Thyroid gland (tissue), 4 donors: ENCODE measurements around the gene FRMD4A. TPM values are rescaled to one million over a fixed set of nuclear protein-coding genes. Genes with fewer than 3 reads are reported as not detected.

ENCODE experiments used
- DNase-seq, 2 donors: peaks; one replicate each; pipeline ENCODE4 v3.0.0-alpha.2; 2019
- H3K27ac ChIP-seq, 3 donors: fragments of 200-600 bp; sonication (generic); 1 replicate in 2 of 3; 2 replicates in 1 of 3; pipeline ENCODE4 v1.5.1; 2016 to 2019; ENCODE audit warnings: mild to moderate bottlenecking in 1 of 3, moderate library complexity in 1 of 3
- H3K27me3 ChIP-seq: fragments of 200-600 bp; sonication (generic); one replicate; pipeline ENCODE4 v1.5.1; 2019
- H3K36me3 ChIP-seq, 2 donors: fragments of 200-600 bp; sonication (generic); one replicate each; pipeline ENCODE4 v1.5.1; 2016 to 2019
- H3K4me1 ChIP-seq, 2 donors: fragments of 200-600 bp; sonication (generic); one replicate each; pipeline ENCODE4 v1.5.1; 2017 to 2019
- H3K4me3 ChIP-seq, 3 donors: fragments of 200-600 bp; sonication (generic); replicated peaks in 1 of 3; 1 replicate in 2 of 3; 2 replicates in 1 of 3; pipeline ENCODE4 v1.5.1; 2016; ENCODE audit warnings: mild to moderate bottlenecking in 1 of 3
- H3K9me3 ChIP-seq: fragments of 200-600 bp; sonication (generic); one replicate; pipeline ENCODE4 v1.5.1; 2017
- POLR2A ChIP-seq, 2 donors: fragments of 450-650 bp; IDR thresholded peaks; one replicate each; pipeline ENCODE4 v1.6.1; 2017; ENCODE audit warnings: antibody characterized with exemption in 2 of 2, mild to moderate bottlenecking in 2 of 2, moderate library complexity in 1 of 2
- WGBS, 2 donors: methylation state at CpG; one replicate each; pipeline ENCODE4 v1.1.5; 2017; 5-methylcytosine and 5-hydroxymethylcytosine counted together
- intact Hi-C: fragments of 100-400 bp; cut with DNase I; formaldehyde crosslinking; loops from one replicate; pipeline ENCODE4 v1.15.1; 2023
- total RNA-seq, 4 donors: library from RNA; depleted of rRNA; stranded (reverse); fragments of >200 nt; gene quantifications; one replicate each; pipeline ENCODE4 v1.2.3, GENCODE V29; 2016
- TF ChIP-seq, protein P1 (sequence below), 6 experiments: fragments of 200-600 bp in 3 of 6; fragments of 450-650 bp in 3 of 6; sonication (generic) in 3 of 6; IDR thresholded peaks; one replicate each; pipeline ENCODE4 v1.5.1; 2016 to 2019; ENCODE audit warnings: antibody characterized with exemption in 6 of 6, mild to moderate bottlenecking in 2 of 6, inconsistent platforms in 1 of 6, moderate library complexity in 1 of 6

FRMD4A gene
- total RNA-seq, 4 donors from 2014 or later: 10.6 to 18.6 (median 16.3) TPM

DNA sequence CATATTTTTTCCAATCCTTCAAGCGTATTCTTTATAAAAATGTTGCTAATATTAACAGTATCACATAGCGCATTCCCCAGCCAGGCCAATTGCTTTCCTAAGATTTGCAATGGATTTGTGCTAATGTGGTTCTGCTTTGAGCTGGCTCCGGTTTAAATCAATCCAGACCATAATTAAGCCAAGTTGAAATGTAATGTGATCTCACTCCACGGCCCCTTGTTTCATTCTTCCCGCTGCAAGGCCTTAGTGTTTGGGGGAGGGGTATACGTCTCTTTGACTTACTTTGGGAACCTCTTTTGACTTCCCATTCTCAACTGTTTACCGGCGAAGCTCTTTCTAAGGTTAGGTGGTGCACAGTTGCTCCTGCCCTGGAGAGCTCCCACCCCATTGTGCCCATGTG, 657.6 kb downstream of the FRMD4A start:
- no peak overlapping the region for H3K27ac ChIP-seq
- no peaks in the 10 kb centered on the region for H3K4me1 ChIP-seq
- H3K9me3 ChIP-seq: no peaks in the 10 kb centered on the region
- TF ChIP-seq, protein P1, sequence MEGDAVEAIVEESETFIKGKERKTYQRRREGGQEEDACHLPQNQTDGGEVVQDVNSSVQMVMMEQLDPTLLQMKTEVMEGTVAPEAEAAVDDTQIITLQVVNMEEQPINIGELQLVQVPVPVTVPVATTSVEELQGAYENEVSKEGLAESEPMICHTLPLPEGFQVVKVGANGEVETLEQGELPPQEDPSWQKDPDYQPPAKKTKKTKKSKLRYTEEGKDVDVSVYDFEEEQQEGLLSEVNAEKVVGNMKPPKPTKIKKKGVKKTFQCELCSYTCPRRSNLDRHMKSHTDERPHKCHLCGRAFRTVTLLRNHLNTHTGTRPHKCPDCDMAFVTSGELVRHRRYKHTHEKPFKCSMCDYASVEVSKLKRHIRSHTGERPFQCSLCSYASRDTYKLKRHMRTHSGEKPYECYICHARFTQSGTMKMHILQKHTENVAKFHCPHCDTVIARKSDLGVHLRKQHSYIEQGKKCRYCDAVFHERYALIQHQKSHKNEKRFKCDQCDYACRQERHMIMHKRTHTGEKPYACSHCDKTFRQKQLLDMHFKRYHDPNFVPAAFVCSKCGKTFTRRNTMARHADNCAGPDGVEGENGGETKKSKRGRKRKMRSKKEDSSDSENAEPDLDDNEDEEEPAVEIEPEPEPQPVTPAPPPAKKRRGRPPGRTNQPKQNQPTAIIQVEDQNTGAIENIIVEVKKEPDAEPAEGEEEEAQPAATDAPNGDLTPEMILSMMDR (IDR thresholded peaks at IDR 0.05): no peak
- no peak for TF ChIP-seq POLR2A (IDR thresholded peaks at IDR 0.05)
- H3K36me3 ChIP-seq: peaks cover 8 to 10% of the 10 kb centered on the region in 2 donors
- intact Hi-C loops: no loop called here
- no peaks in the 10 kb centered on the region for H3K27me3 ChIP-seq
- no peak for DNase-seq
- H3K4me3 ChIP-seq: no peak overlapping the region
- 86 to 87% methylated on average over 8 of the region's 8 CpGs for WGBS, 2 donors

DNA sequence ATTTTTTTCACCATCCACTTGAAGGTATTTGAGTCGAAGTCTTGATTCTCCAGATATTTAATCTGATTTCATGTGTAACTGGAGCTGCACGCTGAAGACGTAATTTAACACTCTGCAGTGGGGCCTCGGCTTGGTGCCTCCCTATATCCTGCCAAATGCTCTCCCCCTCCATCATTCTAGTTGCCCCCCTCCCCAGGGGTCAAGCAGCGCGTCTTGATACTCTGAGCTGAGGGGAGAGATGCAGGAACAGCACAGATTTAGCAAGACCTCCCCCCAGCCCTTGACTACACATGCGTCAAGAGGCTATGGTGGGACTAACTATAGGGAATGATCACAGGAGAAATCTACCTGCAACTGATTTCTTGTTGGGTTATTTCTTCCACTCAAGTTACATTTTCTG, 658.2 kb downstream of the FRMD4A start:
- no peak for TF ChIP-seq POLR2A (IDR thresholded peaks at IDR 0.05)
- TF ChIP-seq, protein P1 (IDR thresholded peaks at IDR 0.05): no peak
- H3K4me1 ChIP-seq: no peaks in the 10 kb centered on the region
- H3K27me3 ChIP-seq: no peaks in the 10 kb centered on the region
- intact Hi-C loops: no loop called here
- DNase-seq: no peak
- no peak overlapping the region for H3K4me3 ChIP-seq
- 80 to 87% methylated on average over 7 of the region's 7 CpGs for WGBS, 2 donors
- no peak overlapping the region for H3K27ac ChIP-seq
- no peaks in the 10 kb centered on the region for H3K9me3 ChIP-seq
- peaks cover 8 to 11% of the 10 kb centered on the region in 2 donors for H3K36me3 ChIP-seq

DNA sequence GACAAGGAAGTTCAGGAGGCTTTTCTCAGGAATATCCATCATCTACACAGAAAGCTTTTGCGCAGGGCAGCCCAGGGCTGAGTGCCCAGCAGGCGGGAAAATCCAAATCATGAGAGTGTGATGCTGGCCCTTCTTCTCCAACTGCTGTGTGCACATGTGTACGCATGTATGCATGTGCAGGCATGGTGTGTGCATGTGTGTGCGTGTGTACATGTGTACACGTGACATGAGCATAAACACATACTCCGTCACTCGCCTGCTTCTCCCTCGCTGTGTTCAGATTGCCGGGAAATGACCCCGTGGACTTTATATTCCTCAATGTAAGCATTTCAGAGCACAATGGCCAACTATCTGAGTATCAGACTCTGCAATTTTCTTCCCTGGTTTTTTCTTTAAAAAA, 658.8 kb downstream of the FRMD4A start:
- Histone ChIP-seq H3K27ac (no peak overlapping the region), H3K27me3 (no peaks in the 10 kb centered on the region), H3K9me3 (no peaks in the 10 kb centered on the region), H3K36me3 (peaks cover 8 to 11% of the 10 kb centered on the region in 2 donors), H3K4me3 (no peak overlapping the region), H3K4me1 (no peaks in the 10 kb centered on the region)
- TF ChIP-seq, protein P1 (IDR thresholded peaks at IDR 0.05): no peak
- TF ChIP-seq POLR2A (IDR thresholded peaks at IDR 0.05): no peak
- DNase-seq: no peak
- 93 to 95% methylated on average over 10 of the region's 10 CpGs for WGBS, 2 donors
- intact Hi-C loops: no loop called here

DNA sequence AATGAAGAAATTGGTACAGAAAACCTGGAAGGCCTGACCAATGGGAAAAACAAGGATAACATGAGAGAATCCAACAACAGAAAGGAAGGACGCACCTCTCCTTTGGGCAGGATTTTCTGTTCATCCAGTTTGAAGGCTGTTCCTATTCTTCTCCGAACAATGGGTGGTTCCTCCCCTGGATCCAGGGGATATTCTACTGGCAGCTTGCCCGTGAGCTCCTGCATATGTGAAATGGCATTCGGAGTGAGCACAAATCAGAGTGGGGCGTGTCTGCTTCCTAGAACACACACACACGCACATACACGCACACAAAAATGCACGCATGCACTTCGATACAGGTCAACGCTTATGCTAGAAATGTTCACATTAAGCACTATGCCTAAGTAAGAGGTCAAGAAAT, 660.4 kb downstream of the FRMD4A start:
- Histone ChIP-seq H3K4me3 (no peak overlapping the region), H3K4me1 (no peaks in the 10 kb centered on the region), H3K27ac (no peak overlapping the region), H3K36me3 (peaks cover 15 to 20% of the 10 kb centered on the region in 2 donors), H3K27me3 (no peaks in the 10 kb centered on the region), H3K9me3 (no peaks in the 10 kb centered on the region)
- no peak for DNase-seq
- TF ChIP-seq, protein P1 (IDR thresholded peaks at IDR 0.05): no peak
- TF ChIP-seq POLR2A (IDR thresholded peaks at IDR 0.05): no peak
- 83 to 92% methylated on average over 10 of the region's 10 CpGs for WGBS, 2 donors
- intact Hi-C loops: no loop called here

DNA sequence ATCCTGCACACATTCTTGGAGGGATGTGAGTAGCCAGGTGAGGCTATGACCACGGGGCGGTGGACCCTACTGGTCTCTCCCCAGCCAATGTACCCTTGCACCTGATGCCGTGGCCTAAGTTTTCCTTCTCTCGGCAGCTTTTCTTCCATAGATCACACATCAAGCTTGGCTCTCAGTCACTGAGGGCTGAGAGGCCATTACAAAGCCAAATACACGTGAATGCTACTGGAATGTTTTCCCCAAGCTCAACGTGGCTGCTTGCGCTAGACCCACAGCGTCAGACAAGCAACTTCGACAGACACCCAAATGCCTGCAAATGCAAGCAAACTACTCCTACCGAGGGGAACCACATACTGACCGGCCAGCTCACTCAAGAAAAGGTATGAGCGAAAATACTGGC, 660.8 kb downstream of the FRMD4A start:
- H3K4me3 ChIP-seq: no peak overlapping the region
- TF ChIP-seq POLR2A (IDR thresholded peaks at IDR 0.05): no peak
- TF ChIP-seq, protein P1 (IDR thresholded peaks at IDR 0.05): no peak
- no peaks in the 10 kb centered on the region for H3K4me1 ChIP-seq
- H3K9me3 ChIP-seq: no peaks in the 10 kb centered on the region
- 93 to 94% methylated on average over 12 of the region's 12 CpGs for WGBS, 2 donors
- no peaks in the 10 kb centered on the region for H3K27me3 ChIP-seq
- intact Hi-C loops: no loop called here
- DNase-seq: no peak
- H3K27ac ChIP-seq: no peak overlapping the region
- H3K36me3 ChIP-seq: peaks cover 15 to 21% of the 10 kb centered on the region in 2 donors
